K562 (cell line): Measurements from ENCODE around the gene USP10. TPM values are rescaled to one million over a fixed set of nuclear protein-coding genes. Genes with fewer than 3 reads are reported as not detected.

Experiments used
- ARID4B ChIP-seq: sonication (generic); formaldehyde crosslinking; IDR thresholded peaks from 2 replicates; pipeline ENCODE4 v1.8.0; 2022; ENCODE audit warnings: mild to moderate bottlenecking, missing genetic modification reagents
- MAFG ChIP-seq: fragments of 450-650 bp; conservative IDR thresholded peaks from 2 replicates; pipeline ENCODE4 v1.6.1; 2016; ENCODE audit warnings: missing genetic modification characterization, missing compliant biosample characterization
- MBD2 ChIP-seq: sonication (generic); IDR thresholded peaks from 2 replicates; pipeline ENCODE4 v1.6.1; 2016; ENCODE audit warnings: low read depth, borderline replicate concordance
- NFIC ChIP-seq: fragments of 450-650 bp; IDR thresholded peaks from 2 replicates; pipeline ENCODE4 v1.6.1; 2017; ENCODE audit warnings: mild to moderate bottlenecking, inconsistent platforms
- NRF1 ChIP-seq, 2 experiments: fragments of 450-650 bp; IDR thresholded peaks in 1 of 2; conservative IDR thresholded peaks in 1 of 2; 2 replicates each; pipeline ENCODE4 v1.6.1; 2014; ENCODE audit warnings: mild to moderate bottlenecking in 2 of 2
- TAF7 ChIP-seq: fragments of 450-650 bp; IDR thresholded peaks from 2 replicates; pipeline ENCODE4 v1.6.1; 2016; ENCODE audit warnings: missing genetic modification characterization, missing compliant biosample characterization
- TFAP4 ChIP-seq: sonication (generic); formaldehyde crosslinking; IDR thresholded peaks from 2 replicates; pipeline ENCODE4 v1.8.0; 2022; ENCODE audit warnings: missing genetic modification reagents, mild to moderate bottlenecking, moderate library complexity, borderline replicate concordance
- WHSC1 ChIP-seq: IDR thresholded peaks from one replicate; pipeline ENCODE4 v1.6.1; 2012; ENCODE audit warnings: low read length, control low read depth, inconsistent platforms
- ZC3H11A ChIP-seq: IDR thresholded peaks from 2 replicates; pipeline ENCODE4 v1.6.1; 2012; ENCODE audit warnings: low read depth, low read length, improper control_type of control experiment
- ZFP1 ChIP-seq: fragments of 450-650 bp; formaldehyde crosslinking; IDR thresholded peaks from 2 replicates; pipeline ENCODE4 v1.4.0; 2020; ENCODE audit warnings: mild to moderate bottlenecking, mixed read lengths
- ZKSCAN3 ChIP-seq: fragments of 250-450 bp; sonication (Bioruptor Pico); IDR thresholded peaks from 2 replicates; pipeline ENCODE4 v1.4.0; 2020
- ZNF197 ChIP-seq: fragments of 200-800 bp; sonication (Bioruptor generic); IDR thresholded peaks from 2 replicates; pipeline ENCODE4 v1.6.1; 2016; ENCODE audit warnings: low read depth, missing genetic modification characterization, missing compliant biosample characterization
- ZNF224 ChIP-seq: sonication (generic); formaldehyde crosslinking; IDR thresholded peaks from 2 replicates; pipeline ENCODE4 v1.8.0; 2022; ENCODE audit warnings: mild to moderate bottlenecking, missing genetic modification reagents
- ZNF263 ChIP-seq: sonication (generic); formaldehyde crosslinking; IDR thresholded peaks from 2 replicates; pipeline ENCODE4 v1.8.0; 2022; ENCODE audit warnings: mild to moderate bottlenecking, missing genetic modification reagents, borderline replicate concordance
- ZNF398 ChIP-seq: fragments of 250-450 bp; sonication (Bioruptor Pico); IDR thresholded peaks from 2 replicates; pipeline ENCODE4 v1.8.0; 2021; ENCODE audit warnings: moderate library complexity, mild to moderate bottlenecking, inconsistent platforms
- polyA plus RNA-seq, 8 experiments: library from polyadenylated mRNA; depleted of rRNA in 4 of 8; stranded (reverse) in 5 of 8; unstranded in 3 of 8; fragments of >200 nt; fragmentation: Nextera tagmentation in 2 of 8; fragmentation: Illumina TruSeq in 1 of 8; extraction: Ambion mirVana in 2 of 8; extraction: Trizol in 1 of 8; gene quantifications; 2 replicates each; pipeline versions ENCODE4 v1.2.1 to v1.2.3, GENCODE V29; 2011 to 2014; ENCODE audit warnings: inconsistent platforms in 1 of 8, missing spikeins in 1 of 8
- total RNA-seq, 7 experiments: library from RNA; depleted of rRNA in 6 of 7; stranded (reverse); fragments of >200 nt in 6 of 7; fragmentation: Illumina TruSeq in 2 of 7; extraction: Trizol in 2 of 7; gene quantifications; 2 replicates each; pipeline versions ENCODE4 v1.2.1 to v1.2.3, GENCODE V29; 2011 to 2021; ENCODE audit warnings: low replicate concordance in 1 of 7

The USP10 gene
- total and polyA plus RNA-seq, 9 of the 15 experiments (the other 6 are each of a cell fraction or from before 2014, with no cell fraction given): 61.7 to 197 (median 116) TPM

GRCh38 chr16:84791088-84791487, 91.3 kb downstream of the USP10 start (continued):
- TF ChIP-seq ARID4B (no peak), NFIC (no peak), ZNF398 (no peak), ZC3H11A (no peak), TFAP4 (CRISPR knock-in tag) (no peak), ZFP1 (no peak), ZNF224 (CRISPR knock-in tag) (no peak), ZKSCAN3 (no peak), TAF7 (tag) (no peak), ZNF263 (CRISPR knock-in tag) (no peak), MBD2 (no peak), MAFG (tag) (no peak), ZNF197 (CRISPR knock-in tag) (no peak), NRF1 (conservative IDR thresholded peaks at IDR 0.05 in 1 of 2, IDR thresholded peaks at IDR 0.05 in 1 of 2) (no peak), WHSC1 (no peak)
